Heart left ventricle (tissue), 13 donors: ENCODE results near the gene TXNDC2.

Experiments
- POLR2A ChIP-seq, 2 donors: fragments of 450-650 bp; IDR thresholded peaks; one replicate each; pipeline ENCODE4 v1.6.1; 2017; ENCODE audit warnings: antibody characterized with exemption in 2 of 2, mild to moderate bottlenecking in 2 of 2, moderate library complexity in 2 of 2
- TF ChIP-seq, protein P1 (sequence below), 12 donors: fragments of 200-600 bp; sonication (generic) in 4 of 12; IDR thresholded peaks; one replicate each; pipeline versions ENCODE4 v1.5.0 to v1.8.0; 2018 to 2022; ENCODE audit warnings: antibody characterized with exemption in 12 of 12, mild to moderate bottlenecking in 5 of 12
- donor health status: ischemic (EF 13 %, LVEDD 7.1; RV severe dilation, severe dysfunction).
- donor health status: DM: no; HTN: yes; CAD: no.
- donor health status: DM: no; HTN: no; CAD: no.
- donor health status: ischemic (EF 25% LVEDD 6.9; RV normal size, moderate dysfunction).
- donor health status: ischemic (EF 25% LVEDD 5.7; RV mildly dilated, moderate dysfunction).
- donor health status: ischemic (EF 35%, LVEDD 5.7; RV mildly dilated, moderate dysfunction).
- donor health status: nonischemic (EF 11% LVEDD 7.7; RV severe dilation, severe dysfunction).
- donor health status: DM: yes; HTN: yes; CAD: no.
- donor health status: PGD.
- donor health status: ischemic (EF 29% LVEDD 5.4; RV normal size, mild dysfunction).
- donor health status: nonischemic (EF 23%, LVEDD 6.1; RV moderate dilation, normal function).

DNA sequence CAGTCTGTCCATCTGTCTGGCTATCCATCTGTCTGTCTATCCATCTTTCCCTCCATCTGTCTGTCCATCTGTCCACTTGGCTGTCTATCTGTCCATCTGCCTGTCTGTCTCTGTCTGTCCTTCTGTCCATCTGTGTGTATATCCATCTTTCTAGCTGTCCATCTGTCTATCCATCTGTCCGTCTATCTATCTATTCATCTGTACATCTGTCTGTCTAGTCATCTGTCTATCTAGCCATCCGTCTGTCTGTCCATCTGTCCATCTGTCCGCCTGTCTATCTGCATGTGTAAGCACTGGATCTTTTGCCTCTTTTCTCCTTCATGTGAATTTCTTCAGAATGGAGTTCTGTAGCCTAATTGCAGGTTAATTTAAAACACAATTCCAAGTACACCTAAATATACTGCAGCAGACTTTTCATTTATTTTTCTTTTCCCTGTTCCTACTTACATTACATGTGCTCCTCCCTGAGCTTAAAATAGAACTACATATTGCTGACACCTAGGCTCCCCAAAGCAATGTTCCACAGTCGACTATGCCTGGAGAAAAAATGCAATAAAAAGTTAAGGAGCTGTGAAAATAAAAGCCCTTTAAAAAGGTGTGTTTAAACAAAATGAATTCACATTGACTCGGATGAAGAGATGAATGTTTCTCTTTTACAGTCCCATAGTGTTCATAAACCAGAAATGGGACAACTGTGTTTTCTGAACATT is 37.4 kb upstream of the TXNDC2 start:
- TF ChIP-seq, protein P1, sequence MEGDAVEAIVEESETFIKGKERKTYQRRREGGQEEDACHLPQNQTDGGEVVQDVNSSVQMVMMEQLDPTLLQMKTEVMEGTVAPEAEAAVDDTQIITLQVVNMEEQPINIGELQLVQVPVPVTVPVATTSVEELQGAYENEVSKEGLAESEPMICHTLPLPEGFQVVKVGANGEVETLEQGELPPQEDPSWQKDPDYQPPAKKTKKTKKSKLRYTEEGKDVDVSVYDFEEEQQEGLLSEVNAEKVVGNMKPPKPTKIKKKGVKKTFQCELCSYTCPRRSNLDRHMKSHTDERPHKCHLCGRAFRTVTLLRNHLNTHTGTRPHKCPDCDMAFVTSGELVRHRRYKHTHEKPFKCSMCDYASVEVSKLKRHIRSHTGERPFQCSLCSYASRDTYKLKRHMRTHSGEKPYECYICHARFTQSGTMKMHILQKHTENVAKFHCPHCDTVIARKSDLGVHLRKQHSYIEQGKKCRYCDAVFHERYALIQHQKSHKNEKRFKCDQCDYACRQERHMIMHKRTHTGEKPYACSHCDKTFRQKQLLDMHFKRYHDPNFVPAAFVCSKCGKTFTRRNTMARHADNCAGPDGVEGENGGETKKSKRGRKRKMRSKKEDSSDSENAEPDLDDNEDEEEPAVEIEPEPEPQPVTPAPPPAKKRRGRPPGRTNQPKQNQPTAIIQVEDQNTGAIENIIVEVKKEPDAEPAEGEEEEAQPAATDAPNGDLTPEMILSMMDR (IDR thresholded peaks at IDR 0.05), result no peak
- no peak for TF ChIP-seq POLR2A (IDR thresholded peaks at IDR 0.05)
